Measurements from ENCODE around the gene PIAS1.

The PIAS1 gene

DNA sequence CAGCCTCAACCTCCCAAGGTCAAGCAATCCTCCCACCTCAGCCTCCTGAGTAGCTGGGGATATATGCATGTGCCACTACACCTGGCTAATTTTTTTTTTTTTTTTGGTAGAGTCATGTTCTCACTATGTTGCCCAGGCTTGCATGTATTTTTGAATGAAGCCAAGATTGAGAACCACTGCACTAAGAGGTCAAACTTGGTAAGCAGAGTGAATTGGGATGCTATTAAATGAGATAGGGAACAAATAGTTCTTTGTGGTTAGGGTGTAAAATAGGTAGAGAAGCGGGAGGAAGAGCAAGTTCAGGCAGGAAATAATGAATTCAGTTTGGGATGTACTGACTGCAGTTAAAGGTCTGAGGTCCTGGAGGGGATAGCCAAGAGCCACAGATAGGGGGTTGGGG is 39.9 kb upstream of the PIAS1 start:
- no peaks in the 10 kb centered on the region for H3K79me2 ChIP-seq (ENCODE audit: low read length)
- H2AFZ ChIP-seq (ENCODE audit: low read depth, low read length), result no peak overlapping the region
- TF ChIP-seq, protein P1, sequence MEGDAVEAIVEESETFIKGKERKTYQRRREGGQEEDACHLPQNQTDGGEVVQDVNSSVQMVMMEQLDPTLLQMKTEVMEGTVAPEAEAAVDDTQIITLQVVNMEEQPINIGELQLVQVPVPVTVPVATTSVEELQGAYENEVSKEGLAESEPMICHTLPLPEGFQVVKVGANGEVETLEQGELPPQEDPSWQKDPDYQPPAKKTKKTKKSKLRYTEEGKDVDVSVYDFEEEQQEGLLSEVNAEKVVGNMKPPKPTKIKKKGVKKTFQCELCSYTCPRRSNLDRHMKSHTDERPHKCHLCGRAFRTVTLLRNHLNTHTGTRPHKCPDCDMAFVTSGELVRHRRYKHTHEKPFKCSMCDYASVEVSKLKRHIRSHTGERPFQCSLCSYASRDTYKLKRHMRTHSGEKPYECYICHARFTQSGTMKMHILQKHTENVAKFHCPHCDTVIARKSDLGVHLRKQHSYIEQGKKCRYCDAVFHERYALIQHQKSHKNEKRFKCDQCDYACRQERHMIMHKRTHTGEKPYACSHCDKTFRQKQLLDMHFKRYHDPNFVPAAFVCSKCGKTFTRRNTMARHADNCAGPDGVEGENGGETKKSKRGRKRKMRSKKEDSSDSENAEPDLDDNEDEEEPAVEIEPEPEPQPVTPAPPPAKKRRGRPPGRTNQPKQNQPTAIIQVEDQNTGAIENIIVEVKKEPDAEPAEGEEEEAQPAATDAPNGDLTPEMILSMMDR (IDR thresholded peaks at IDR 0.05; ENCODE audit: low read depth, low read length), result no peak
- no peak for TF ChIP-seq EZH2phosphoT487 (IDR thresholded peaks at IDR 0.05; ENCODE audit: low read depth)
- no peaks in the 10 kb centered on the region for H3K36me3 ChIP-seq (replicated peaks; ENCODE audit: low read depth, low read length)
- H3K27me3 ChIP-seq (ENCODE audit: low read depth, low read length), result no peaks in the 10 kb centered on the region; the same call in 1 of the 2 replicates
- H3K4me2 ChIP-seq (ENCODE audit: low read length), result no peak overlapping the region
- H3K27ac ChIP-seq (ENCODE audit: low read length), result no peak overlapping the region
- H3K4me3 ChIP-seq (ENCODE audit: low read length), result no peak overlapping the region
- H4K20me1 ChIP-seq (ENCODE audit: insufficient read depth, low read length), result no peaks in the 10 kb centered on the region
- H3K4me1 ChIP-seq (ENCODE audit: low read length), result peaks cover 6% of the 10 kb centered on the region
- no peak overlapping the region for H3K9ac ChIP-seq (ENCODE audit: low read length)
- no peaks in the 10 kb centered on the region for H3K9me3 ChIP-seq (ENCODE audit: insufficient read depth, low read length)

DNA sequence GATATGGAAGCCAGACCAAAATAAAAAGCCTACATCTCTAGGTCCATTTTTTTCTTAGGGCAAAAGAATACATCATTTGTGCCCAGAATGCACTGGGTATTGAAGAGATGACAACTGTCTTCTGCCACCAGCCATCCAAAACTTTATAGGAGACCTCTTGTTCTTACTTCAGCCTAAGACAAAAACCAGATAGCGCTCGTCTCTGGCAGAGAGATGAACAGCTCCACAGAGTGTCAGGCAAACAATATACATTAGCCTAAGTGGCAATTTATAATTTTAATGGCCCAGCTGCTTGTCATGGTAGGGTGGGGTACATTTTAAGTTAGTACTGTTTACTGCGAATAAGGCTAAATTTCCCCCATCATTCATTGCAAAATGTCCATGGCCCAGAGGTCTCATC is 38.9 kb upstream of the PIAS1 start:
- no peaks in the 10 kb centered on the region; the same call in 1 of the 2 replicates for H3K27me3 ChIP-seq (ENCODE audit: low read depth, low read length)
- no peak overlapping the region for H3K4me2 ChIP-seq (ENCODE audit: low read length)
- H3K27ac ChIP-seq (ENCODE audit: low read length), result no peak overlapping the region
- no peaks in the 10 kb centered on the region for H3K36me3 ChIP-seq (replicated peaks; ENCODE audit: low read depth, low read length)
- no peaks in the 10 kb centered on the region for H3K4me1 ChIP-seq (ENCODE audit: low read length)
- H3K9ac ChIP-seq (ENCODE audit: low read length), result no peak overlapping the region
- no peaks in the 10 kb centered on the region for H4K20me1 ChIP-seq (ENCODE audit: insufficient read depth, low read length)
- no peak overlapping the region for H2AFZ ChIP-seq (ENCODE audit: low read depth, low read length)
- TF ChIP-seq, protein P1 (IDR thresholded peaks at IDR 0.05; ENCODE audit: low read depth, low read length), result no peak
- no peak for TF ChIP-seq EZH2phosphoT487 (IDR thresholded peaks at IDR 0.05; ENCODE audit: low read depth)
- no peaks in the 10 kb centered on the region for H3K9me3 ChIP-seq (ENCODE audit: insufficient read depth, low read length)
- H3K4me3 ChIP-seq (ENCODE audit: low read length), result no peak overlapping the region
- H3K79me2 ChIP-seq (ENCODE audit: low read length), result no peaks in the 10 kb centered on the region

DNA sequence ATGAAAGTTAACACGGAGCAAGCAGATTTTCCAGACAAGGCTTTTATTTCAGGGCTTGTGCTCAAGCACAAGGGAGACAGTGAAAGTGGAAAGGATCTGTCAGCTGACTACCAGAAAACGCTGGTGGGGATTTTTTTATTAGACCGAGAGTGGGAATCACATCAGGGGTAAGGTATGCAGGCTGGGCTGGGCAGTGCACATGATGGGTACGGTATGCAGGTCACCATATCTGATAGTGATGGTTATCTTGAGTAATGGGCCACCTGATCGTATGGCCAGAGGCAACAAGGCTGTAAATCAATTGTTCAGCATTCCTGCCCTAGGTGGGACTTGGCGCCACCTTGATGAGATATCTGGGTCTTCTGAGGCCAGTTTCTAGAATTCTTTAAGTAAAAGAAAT is 36.9 kb upstream of the PIAS1 start:
- no peaks in the 10 kb centered on the region for H3K79me2 ChIP-seq (ENCODE audit: low read length)
- H3K9me3 ChIP-seq (ENCODE audit: insufficient read depth, low read length), result no peaks in the 10 kb centered on the region
- no peaks in the 10 kb centered on the region; the same call in 1 of the 2 replicates for H3K27me3 ChIP-seq (ENCODE audit: low read depth, low read length)
- no peak overlapping the region for H3K4me2 ChIP-seq (ENCODE audit: low read length)
- H4K20me1 ChIP-seq (ENCODE audit: insufficient read depth, low read length), result no peaks in the 10 kb centered on the region
- no peak overlapping the region for H3K4me3 ChIP-seq (ENCODE audit: low read length)
- no peak overlapping the region for H2AFZ ChIP-seq (ENCODE audit: low read depth, low read length)
- no peak for TF ChIP-seq EZH2phosphoT487 (IDR thresholded peaks at IDR 0.05; ENCODE audit: low read depth)
- H3K27ac ChIP-seq (ENCODE audit: low read length), result no peak overlapping the region
- H3K36me3 ChIP-seq (replicated peaks; ENCODE audit: low read depth, low read length), result no peaks in the 10 kb centered on the region
- no peaks in the 10 kb centered on the region for H3K4me1 ChIP-seq (ENCODE audit: low read length)
- no peak overlapping the region for H3K9ac ChIP-seq (ENCODE audit: low read length)

DNA sequence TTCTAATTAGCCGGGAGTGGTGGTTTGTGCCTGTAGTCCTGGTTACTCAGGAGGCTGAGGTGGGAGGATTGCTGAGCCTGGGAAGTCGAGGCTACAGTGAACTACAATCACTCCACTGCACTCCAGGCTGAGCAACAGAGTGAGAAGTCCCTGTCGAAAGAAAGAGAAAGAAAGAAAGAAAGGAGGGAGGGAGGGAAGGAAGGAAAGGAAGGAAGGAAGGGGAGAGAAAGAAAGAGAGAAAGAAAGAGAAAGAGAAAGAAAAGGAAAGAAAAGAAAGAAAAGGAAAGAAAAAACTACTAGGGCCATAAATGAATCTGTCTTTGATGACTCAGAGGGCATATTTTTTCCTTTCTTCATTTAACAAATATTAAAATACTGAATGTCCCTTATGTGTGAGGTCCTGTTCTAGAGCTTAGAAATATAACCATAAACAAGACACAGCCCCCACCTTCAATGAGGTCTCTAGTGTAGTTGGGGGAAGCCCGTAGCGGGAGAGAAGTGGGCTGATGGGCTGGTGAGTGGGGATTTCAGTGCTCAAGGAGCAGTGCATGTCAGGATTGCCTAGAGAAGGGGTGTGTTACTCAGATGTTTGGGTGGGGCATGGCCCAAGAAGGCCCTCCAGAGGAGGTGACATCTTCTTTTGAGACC is 35.2 kb upstream of the PIAS1 start:
- no peaks in the 10 kb centered on the region for H3K36me3 ChIP-seq (replicated peaks; ENCODE audit: low read depth, low read length)
- H3K9me3 ChIP-seq (ENCODE audit: insufficient read depth, low read length), result no peaks in the 10 kb centered on the region
- no peak overlapping the region for H3K9ac ChIP-seq (ENCODE audit: low read length)
- H3K4me2 ChIP-seq (ENCODE audit: low read length), result no peak overlapping the region
- no peaks in the 10 kb centered on the region; the same call in 1 of the 2 replicates for H3K27me3 ChIP-seq (ENCODE audit: low read depth, low read length)
- no peak overlapping the region for H3K27ac ChIP-seq (ENCODE audit: low read length)
- H2AFZ ChIP-seq (ENCODE audit: low read depth, low read length), result no peak overlapping the region
- no peak for TF ChIP-seq EZH2phosphoT487 (IDR thresholded peaks at IDR 0.05; ENCODE audit: low read depth)
- TF ChIP-seq, protein P1 (IDR thresholded peaks at IDR 0.05; ENCODE audit: low read depth, low read length), result no peak
- H4K20me1 ChIP-seq (ENCODE audit: insufficient read depth, low read length), result no peaks in the 10 kb centered on the region
- H3K4me1 ChIP-seq (ENCODE audit: low read length), result no peaks in the 10 kb centered on the region
- H3K4me3 ChIP-seq (ENCODE audit: low read length), result no peak overlapping the region
- no peaks in the 10 kb centered on the region for H3K79me2 ChIP-seq (ENCODE audit: low read length)
